HG03457 (cell line): ENCODE results near the gene PSMD10.

Source experiments
- ATAC-seq: cut with Tn5 transposase; IDR thresholded peaks from one replicate; pipeline ENCODE4 v1.9.1; 2021; ENCODE audit warnings: moderate number of reproducible peaks; ENCODE audit not compliant: unreplicated experiment

Gene PSMD10

GRCh38 chrX:108072746-108073145 is 18.6 kb downstream of the PSMD10 start:
- no peak for ATAC-seq

DNA sequence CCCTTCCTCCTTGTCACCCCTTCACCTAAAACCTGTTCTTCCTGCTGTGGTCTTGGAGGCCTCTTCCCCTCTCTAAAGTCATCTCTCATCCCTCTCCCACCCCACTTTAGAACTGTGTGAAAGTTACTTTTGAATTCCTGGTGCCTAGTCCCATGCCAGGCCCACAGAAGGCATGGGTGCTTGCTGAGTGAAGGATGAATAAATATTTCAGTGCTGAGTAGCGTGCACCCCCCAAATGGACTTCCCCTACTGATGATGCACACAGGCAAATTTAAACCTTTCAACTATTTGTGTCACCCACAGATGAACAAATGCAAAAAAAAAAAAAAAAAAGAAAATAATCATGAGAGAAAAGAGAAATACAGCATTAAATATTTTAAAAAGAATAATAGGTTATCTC is 19.8 kb downstream of the PSMD10 start:
- no peak for ATAC-seq

- no peak for ATAC-seq
Observed at GRCh38 chrX:108070891-108071290, 20.5 kb downstream of the PSMD10 start.

GRCh38 chrX:108068121-108068520 is 23.2 kb downstream of the PSMD10 start:
- ATAC-seq = no peak

DNA sequence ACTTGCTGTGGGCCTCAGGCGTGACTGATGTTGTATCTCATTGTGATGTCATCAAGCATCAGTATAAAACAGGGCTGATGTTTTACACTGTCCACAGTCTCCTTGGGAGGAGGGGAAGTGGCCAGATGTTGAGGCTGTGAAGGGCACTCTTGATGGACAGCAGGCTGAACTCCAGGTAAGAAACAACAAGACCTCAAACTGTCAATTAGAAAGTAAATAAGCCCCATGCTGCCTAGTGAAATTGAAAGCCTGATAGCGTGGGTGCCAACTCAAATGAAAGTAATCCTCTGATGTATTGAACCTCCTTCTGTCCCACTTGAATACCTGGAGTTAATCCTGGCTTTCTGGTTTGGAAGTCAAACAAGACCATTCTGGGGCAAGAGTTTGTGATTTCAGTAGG is 26.7 kb downstream of the PSMD10 start:
- no peak for ATAC-seq

DNA sequence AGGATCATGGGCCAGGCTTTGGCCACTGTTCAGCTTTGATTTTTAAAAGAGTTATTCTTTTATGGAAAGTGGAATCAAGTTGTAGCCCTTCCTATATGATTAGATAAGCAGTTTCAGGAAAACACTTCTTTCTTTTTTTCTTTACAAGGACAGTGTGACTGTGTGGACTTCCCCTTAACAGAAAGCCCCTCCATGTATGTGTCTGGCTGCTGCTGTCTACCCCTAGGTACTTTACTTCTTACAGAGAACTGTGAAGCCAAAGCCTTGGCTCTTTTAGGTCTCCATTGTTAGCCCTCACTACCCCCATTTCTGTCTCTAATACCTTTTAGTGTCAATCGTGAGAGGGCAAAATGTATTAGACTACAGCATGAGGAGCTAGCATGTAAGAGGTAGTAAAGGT is 27.3 kb downstream of the PSMD10 start:
- no peak for ATAC-seq

- no peak for ATAC-seq
Observed at GRCh38 chrX:108059801-108060200, 31.5 kb downstream of the PSMD10 start.

DNA sequence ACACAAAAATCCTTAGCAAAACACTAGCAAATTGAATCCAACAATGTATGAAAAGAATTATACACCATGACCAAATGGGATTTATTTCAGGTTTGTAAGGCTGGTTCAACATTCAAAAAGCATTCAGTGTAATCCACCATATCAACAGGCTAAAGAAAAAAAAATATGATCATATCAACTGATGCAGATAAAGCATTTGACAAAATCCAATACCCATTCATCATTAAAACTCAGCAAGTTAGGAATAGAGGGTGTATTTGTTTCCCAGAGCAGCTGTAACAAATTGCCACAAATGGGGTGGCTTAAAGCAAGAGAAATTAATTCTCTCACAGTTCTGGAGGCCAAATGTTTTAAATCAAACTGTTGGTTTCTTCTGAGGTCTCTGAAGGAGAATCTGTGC is 35.8 kb downstream of the PSMD10 start:
- no peak for ATAC-seq

DNA sequence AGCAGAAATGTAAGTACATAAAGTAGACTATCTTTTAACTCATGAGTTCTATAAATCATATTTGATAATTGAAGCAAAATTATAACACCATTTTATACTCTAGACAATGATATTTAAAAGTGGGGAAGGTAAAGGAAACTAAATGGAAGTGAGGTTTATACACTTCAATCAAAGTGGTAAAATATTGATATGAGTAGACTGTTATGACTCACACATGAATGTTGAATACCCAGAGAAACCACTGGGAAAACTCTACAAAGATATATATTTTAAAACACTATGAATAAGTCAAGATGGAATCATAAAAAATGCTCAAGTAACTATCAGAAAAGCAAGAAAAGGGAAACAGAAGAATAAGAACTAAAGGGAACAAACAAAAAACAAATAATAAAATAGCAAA is 38.1 kb downstream of the PSMD10 start:
- ATAC-seq = no peak

DNA sequence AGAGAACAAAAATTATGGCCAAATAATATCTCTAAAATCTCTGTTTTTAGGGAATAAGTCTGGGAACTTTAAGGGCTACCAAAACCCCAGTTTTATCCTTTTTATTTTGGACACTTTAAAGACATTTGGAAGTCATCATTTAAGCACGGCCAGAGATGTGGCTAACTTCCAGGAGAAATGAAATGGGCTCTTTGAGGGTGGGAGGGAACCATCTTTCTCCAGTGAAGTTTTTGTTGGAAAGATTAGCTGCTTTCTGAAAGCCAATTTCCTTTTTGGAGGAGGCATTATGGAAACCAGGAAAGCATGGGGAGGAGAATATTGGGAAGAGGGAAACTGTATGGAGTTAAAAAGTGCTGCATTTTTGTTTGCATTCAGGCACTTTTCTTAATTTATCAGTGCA is 41.7 kb downstream of the PSMD10 start:
- ATAC-seq = no peak

- no peak for ATAC-seq
Observed at GRCh38 chrX:108044554-108045256, 46.6 kb downstream of the PSMD10 start, which contains the start of gene VSIG1. TSS of gene VSIG1 (plus strand) at chrX:108045065. CDS start at chrX:108045131, 66 bp downstream.

DNA sequence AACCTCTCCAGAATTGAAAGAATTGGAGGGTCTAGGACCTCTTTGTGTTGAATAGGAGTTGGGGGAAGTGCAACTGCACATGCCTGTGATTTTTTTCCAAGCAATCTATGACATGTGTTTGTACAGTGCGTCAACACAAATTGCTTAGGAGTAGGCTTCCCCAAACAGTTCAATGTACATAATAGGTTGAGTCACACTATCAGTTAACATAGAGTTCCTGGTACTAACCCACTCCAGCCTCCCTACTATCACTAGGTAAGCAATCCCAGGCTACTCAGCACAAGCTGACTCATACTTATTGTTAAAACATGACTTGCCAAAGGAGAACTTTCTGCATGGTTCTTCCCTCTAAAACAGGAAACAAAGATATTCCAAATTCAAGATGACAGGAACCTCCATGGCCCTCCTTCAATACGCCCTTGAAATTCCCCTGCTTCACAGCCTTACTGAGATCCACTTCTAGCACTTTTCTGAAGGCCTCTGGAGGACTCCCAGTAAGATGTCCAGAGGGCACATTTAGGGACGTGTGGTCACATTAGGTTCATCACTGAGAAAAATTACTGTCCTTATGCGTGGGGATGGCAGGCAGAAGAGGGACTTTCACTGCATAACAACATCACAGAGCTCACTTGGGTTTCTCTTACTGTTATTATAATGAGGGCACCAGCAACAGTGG is 54.9 kb downstream of the PSMD10 start:
- ATAC-seq = no peak

DNA sequence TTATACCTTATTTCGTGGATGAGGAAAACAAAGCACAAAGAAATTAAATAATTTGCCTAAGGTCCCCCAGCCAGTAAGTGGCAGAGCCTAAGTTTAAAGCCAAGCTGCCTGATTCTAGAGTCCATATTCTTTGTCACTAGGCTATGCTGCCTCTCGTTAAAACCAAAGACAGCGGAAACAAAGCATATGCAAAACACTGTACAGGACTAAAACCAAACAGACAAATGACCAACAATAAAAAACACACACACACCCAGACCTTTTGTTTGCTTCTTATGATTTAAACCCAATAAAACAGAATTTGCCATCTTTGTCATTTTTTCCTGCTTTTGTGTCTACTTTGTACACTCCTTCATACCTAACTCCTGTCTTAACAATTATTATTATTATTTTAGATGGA is 56.6 kb downstream of the PSMD10 start:
- no peak for ATAC-seq
